Fibroblast of skin of back (primary cell): Measurements from ENCODE around the gene GON4L.
"Not testable (repeated sequence)": the region's sequence is repeated elsewhere in the genome, so short reads cannot be mapped to it uniquely, and the experiment has no call there.

Experiments
- DNase-seq: peaks from one replicate; pipeline ENCODE4 v3.0.0-alpha.2; 2013

Gene GON4L

DNA sequence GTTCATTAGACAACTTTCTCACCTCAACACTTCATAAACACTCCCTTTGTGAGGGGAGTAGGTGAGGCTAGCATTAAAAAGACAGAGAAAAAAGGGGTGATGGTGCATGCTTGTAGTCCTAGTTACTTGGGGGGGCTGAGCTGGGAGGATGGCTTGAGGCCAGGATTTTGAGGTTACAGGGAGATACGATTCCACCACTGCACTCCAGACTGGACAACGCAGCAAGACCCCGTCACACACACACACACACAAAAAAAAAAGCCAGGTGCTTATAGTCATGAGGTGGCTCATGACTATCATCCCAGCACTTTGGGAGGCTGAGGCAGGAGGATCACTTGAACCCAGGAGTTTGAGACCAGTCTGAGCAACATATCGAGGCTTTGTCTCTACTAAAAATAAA is 29.6 kb downstream of the GON4L start:
- no peak for DNase-seq

DNA sequence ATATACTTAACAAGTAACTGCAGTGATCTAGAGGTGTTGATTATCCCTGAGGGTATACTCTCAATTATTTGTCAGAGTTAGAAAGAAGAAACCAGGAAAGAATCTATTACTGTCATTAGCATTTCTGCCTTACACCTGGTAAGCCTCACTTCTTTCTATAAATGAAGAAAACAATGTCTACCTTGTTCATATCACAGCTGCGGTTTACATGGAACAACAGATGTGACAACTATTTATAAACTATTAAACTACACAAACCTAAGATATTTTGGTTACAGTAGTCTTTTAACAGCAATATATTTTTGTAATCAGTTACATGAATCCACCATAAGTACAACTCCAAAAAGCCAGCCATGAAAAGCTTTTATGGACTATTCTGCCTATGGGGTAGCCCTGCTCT is 40.7 kb downstream of the GON4L start:
- no peak for DNase-seq

DNA sequence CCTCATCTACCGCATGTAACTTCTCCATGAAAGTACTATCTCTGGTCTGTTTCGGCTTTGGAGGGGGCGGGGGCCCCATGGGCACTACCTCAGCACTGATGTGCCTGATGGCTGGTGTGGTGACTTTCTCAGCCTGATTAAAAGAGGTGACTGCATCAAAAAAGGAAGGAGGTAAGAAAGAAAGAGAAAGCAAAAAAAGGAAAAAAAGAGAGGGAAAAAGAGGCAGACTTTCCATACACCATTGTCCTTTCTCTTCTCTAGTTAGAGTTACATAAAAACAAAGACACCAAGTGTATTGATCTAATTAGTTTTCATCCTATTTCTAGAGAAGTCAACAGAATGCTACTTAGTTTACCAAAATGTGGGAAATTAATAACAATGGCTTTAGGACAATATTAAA is 43.3 kb downstream of the GON4L start:
- DNase-seq = no peak

DNA sequence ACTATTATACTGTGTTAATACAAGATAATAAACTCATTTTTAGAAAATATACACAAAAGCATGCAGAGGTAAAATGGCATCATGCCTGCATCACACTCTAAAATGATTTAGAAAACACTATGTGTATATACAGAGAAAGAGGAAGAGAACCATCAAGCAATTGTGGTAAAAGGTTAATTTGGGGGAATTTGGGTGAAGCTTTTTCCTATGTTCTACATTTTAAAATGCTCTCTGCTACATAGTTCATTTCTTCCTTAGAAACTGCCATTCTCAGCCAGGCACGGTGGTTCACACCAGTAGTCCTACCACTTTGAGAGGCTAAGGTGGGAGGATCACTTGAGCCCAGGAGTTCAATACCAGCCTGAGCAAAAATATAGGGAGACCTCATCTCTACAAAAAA is 44.1 kb downstream of the GON4L start:
- no peak for DNase-seq

DNA sequence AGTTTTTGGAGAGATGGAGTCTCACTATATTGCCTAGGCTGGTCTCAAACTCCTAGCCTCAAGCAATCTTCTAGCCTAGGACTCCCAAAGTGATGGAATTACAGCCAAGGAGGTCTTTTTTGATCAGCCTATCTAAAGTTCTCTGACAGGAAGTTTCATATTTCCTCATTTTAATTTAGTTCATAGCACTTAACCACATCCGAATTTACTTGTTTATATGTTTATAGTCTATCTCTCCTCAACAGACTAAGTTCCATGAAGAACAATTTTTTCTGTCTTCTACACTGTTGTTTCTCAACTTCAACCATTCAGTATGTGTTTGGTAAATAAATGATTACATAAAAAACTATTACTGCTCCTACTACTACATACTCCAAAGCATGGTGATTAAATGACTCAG is 47.9 kb downstream of the GON4L start:
- no peak for DNase-seq

DNA sequence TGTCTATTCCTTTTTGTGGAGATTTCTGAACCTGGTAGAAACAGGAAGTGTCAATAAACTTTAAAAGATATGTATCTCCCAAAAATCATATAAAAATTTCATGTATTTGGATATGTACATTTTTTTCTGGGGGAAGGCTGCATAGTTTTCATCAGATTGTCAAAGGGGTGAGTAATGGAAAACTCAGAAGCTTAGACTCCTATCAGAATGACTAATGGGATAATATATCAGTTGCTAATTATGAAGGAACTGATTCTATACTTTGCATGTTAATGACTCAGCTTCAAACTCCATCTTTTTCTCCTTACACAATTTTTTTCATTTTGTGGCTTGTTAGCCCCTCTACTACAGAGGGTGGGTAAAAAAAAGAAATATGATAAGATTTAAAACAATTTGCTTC is 55.9 kb downstream of the GON4L start:
- DNase-seq = peak; percentile 80

DNA sequence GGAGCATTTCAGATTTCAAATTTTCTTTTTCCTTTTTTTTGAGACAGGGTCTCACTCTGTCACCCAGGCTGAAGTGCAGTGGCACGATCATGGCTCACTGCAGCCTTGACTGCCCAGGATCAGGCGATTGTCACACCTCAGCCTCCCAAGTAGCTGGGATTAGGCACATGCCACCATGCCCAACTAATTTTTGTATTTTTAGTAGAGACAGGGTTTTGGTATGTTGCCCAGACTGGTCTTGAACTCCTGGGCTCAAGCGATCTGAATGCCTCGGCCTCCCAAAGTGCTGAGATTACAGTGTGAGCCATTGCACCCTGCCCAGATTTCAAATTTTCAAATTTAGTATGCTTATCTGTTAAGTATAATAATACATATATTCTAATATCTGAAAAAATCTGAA is 61.4 kb downstream of the GON4L start:
- DNase-seq = not testable (repeated sequence)

DNA sequence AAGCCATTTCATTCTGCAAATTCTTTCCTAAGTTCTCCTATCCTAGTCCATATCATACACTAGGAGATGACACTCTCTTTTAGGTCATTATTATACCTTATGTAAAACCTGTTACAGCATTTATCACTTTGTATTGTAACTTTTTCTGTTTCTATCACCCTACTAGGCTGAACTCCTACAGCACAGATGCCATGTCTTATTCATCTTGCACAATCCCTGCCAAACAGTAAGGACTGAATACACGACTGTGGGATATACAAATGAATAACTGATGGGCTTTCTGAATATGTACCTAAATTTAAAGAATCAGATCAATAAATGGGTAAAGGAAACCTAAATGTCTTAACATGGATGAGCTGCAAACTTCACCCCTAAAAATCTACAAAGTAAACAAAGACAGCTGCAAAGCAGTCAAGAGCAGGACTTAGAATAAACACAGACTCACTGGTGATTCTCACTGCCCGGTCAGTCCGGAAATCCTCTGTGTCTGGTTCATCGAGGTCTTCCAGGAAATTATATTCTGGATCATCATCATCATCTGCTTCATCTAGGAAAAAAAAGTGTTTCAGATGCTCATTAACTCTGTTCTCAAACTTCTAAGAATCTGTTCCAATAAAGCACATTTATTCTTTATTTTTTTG is 62.3 kb downstream of the GON4L start:
- no peak for DNase-seq

DNA sequence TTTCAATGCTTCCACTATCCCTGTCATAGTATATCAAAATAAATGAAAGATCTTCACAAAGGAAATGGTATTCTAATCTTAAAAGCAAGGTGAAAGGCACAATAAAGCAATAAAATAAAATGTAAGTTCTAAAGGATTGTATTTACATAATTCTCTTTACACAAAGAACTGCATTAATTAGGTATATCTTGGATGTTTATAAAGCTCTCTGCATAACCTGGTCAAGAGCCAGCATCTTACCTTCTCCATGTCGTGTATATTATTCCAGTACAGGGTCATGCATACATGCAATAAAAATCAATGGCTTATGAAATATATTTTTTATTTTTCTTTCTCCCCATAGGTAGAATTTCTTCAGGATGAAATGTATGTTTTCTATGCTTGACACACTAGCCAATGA is 63.8 kb downstream of the GON4L start:
- no peak for DNase-seq

DNA sequence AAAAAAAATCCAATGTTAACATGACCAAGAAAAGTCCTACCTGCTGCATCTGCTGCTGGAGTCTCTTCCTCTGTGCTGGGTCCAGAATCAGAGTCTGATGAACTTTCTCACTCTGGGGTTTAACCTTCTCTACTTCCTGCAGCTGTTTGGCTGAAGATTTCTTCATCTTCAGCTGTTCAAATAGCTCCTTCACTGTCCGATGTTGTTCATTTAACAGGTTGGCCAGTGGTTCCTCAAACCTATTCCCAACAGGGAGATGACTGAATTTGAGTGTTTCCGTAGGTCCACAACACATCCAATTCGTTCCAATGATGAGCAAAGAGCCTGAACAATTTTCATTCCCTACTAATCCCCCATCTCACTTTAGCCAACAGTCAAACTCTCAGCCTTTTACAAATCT is 79.4 kb downstream of the GON4L start:
- no peak for DNase-seq

DNA sequence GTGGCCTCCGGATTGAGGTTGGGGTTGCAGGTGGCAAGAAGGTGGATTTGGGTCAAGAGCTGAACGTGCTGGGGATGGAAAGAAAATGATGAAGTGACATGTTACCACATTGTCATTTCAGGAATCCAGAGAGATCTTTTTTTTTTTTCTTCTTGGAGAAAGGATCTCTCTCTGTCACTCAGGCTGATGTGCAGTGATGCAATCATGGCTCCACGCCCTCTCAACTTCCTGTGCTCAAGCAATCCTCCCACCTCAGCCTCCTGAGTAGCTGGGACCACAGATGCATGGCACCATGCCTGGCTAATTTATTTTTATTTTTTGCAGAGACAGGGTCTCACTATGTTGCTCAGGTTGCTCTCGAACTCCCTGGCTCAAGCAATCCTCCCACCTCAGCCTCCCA is 80.6 kb downstream of the GON4L start:
- DNase-seq = peak; percentile 12

DNA sequence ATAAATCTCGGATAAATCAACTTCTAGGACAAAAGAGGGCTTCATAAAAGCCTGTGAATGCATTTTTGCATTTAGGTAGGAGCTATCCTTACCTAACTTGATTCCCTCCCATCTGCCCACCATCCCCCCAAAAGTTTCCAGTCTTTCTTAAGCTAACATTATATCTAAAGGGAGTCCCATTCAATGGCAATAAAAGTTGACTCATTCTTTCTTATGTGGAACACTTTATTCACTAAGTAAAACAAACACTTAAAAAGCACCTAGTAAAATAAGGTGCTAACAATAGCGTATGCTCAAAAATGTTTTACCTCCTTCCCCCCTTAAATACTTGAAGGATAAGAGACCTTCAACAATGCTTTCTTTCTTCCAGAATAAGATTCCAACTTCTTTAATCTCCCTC is 83.8 kb downstream of the GON4L start:
- DNase-seq = no peak

DNA sequence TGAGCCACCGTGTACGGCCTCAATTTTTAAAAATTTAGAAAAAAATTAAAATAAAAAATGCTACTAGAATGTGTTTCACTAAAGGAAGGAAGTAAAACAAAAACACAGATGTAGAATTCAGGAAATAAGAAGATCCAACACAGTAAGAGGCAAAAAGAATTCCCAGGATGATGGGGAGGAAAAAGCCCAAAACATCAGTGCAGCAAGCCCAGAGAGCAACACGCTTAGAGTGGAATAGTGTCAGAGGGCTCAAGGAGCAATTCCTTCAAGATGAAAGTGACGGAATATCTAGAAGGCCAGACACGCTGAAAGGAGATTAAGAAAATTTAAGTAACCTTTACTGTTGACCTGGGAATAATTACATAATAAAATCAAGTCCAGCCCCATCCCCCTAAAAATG is 87.8 kb downstream of the GON4L start:
- DNase-seq = no peak

DNA sequence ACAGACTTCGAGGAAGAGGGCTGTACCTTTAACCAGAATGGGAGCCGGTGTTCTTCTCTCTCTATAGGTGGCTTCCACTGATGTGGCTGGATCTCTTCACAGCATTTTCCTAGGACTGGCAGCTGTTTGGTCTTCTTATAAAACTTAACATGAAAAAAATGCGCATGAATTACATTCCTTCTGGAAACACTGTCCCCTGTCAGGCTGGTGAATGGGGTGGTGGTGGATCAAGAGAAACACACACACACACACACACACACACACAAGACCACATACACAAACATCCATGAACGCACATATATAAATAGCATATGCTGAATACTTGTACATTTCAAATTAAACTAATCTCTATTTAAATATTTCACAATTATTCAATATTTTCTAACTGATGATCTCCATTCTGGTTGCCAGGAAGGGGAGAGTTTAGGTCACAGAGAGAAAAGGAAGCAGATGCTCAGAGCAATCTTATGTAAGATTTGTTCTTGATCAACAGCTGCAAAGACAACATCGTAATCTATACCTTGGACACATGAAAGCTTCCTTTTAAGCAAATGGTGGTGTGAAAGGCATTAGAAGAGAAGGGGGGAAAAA is 89.5 kb downstream of the GON4L start:
- DNase-seq = not testable (repeated sequence)

DNA sequence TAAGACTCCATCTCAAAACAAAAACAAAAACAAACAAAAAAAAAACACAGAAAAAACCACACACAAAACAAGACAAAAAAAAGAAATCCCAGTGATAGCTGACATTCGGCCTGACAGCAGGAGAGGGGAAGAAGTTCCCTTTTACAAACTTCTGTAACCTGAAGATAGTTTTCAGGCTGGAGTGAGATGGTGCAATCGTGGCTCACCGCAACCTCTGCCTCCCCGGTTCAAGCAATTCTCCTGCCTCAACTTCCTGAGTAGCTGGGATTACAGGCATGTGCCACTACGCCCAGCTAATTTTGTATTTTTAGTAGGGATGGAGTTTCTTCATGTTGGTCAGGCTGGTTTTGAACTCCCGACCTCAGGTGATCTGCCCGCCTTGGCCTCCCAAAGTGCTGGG is 93.0 kb downstream of the GON4L start:
- not testable (repeated sequence) for DNase-seq

DNA sequence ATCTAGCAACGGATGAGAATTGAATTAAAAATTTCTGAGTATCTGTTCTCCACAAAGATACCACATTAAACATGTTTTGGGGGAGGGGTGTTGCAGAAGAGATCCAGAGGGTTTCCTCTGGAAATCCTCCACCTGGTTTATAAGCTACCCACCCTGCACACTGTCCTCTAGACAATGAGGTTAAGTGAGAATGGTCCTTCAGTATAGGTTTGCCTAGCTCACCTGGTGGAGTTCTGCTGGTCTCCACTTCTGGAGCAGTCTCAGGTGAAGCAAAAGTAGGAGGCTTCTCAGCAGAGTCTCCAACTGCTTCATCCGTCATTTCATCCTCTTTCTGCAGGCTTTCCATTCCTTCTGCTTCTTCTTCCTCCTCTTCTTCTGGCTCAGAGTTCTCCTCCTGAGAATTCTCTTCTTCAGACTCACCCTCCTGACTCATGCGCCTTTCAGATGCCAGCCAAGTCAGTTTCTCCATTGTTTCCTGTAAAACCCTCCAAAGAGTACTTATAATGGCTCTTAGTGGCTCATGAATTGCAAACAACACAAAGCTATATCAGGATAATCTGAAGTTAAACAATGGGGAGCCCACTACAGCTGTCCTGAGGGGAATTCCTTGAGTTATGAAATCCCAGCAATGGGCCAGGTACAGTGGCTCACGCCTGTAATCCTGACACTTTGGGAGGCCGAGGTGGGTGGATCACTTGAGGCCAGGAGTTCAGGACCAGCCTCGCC is 93.8 kb downstream of the GON4L start:
- DNase-seq = peak; percentile 91

DNA sequence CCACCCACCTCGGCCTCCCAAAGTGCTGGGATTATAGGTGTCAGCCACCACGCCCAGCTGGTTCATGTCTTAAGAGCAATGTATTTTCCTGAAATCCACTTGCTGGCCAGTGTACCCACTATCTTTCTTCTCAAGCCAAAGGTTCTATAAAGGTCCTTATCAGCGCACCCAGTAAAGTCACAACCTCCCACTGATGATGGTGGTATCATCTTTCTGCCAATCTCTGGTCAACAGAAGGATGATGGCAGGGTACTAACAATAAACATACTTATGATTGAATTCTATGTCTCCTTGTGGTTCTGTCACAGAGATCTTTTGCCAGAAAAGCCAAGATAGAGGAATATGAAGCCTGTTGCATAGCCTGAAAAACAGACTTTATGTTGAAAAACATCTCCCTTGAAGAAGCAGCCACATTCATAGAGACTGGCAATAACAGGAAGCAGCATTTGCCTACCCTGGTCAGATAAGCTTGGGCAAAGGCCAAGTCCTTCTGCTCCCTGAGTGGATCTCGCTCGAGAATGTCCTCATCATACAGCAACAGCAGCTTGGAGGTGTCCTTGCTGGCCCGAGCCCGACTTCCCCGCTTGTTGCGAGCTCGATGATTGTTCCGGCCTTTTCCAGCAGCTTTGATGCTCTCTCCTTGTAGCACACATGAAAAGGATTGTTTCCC is 95.1 kb downstream of the GON4L start:
- DNase-seq = no peak

DNA sequence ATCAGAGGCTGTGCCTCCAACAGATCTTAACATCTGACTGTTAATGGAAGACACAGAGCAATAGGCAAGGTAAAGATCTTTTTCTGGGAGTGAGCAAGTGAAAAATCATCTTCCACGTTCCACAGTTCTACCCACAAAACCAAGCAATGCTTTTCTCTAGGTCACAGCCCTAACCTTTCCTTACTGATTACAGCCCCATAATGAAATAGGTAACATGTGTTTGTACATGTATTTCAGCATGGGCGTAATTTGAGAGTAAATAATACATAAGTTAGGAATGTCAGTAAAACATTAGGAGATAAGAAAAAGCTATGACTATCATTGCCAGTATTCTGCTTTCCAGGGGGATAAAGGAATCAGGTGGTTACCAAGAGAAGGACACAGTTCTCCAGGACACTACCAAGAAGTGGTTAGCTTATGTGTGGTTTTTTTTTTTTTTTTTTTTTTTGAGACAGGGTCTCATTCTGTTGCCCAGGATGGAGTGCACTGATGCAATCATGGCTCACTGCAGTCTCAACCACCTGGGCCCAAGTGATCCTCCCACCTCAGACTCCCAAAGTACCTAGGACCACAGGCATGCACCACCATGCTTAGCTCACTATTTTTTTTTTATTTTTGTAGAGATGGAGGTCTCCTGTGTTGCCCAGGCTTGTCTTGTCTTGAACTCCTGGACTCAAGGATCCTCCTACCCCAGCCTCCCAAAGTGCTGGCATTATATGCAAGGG is 96.1 kb downstream of the GON4L start:
- DNase-seq = no peak

DNA sequence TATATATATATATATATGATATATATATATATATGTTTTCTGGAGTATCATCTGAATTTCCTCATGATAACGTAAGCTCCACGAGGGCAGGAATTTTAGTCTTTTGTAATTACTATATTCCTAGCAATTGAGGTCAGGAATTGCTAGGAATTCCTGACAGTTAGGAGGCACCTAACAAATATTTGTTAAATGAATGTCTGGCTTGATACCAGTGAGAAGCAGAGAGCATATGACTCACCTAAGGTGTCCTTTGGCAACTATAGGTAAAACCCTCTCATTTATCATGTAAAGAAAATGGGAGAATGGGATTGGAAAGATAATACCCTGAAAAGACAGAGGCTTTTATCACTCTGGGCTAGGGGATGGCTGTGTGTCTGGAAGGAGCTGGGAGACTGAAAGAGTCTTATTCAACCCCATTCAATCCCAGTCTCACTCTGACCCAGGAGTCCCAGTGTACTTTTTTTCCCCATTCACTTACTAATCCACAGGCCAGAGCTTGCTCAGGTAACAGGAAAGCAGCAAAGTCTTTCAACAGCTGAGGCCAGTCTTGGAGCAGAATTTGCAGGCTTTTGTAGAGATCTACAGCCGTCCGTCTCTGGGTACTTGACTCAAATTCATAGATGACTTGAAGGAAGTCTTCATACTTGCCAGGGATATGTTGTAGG is 96.9 kb downstream of the GON4L start:
- DNase-seq = no peak

DNA sequence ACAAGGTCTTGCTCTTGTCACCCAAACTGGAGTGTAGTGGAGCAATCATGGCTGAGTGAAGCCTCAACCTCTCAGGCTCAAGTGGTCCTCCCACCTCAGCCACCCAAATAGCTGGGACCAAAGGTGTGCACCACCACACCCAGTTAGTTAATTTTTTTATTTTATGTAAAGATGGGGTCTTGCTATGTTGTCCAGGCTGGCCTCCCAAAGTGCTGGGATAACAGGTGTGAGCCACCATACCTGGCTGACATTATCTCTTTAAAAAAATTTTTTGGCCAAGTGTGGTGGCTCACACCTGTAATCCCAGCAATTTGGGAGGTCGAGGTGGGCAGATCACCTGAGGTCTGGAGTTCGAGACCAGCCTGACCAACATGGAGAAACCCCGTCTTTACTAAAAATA is 98.0 kb downstream of the GON4L start:
- DNase-seq = not testable (repeated sequence)

DNA sequence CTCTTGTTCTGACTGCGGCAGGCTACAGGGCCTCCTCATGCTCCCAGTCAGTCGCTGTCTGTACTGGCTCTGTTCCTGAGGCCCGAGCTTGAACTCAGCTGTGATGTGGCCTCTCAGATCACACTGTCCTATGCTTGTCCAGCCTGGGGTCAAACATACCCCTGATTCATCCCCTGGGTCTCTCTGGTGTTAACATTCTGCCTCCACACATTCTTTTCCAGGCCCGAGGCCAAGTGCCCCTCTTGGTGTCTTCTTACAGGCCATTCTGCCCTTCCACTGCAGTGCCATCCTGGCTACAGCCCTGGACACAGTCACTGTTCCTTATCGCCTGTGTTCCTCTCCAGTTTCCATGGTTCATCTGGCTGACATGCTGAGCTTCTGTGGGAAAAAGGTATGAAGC is 108.9 kb downstream of the GON4L start:
- DNase-seq = not testable (repeated sequence)

DNA sequence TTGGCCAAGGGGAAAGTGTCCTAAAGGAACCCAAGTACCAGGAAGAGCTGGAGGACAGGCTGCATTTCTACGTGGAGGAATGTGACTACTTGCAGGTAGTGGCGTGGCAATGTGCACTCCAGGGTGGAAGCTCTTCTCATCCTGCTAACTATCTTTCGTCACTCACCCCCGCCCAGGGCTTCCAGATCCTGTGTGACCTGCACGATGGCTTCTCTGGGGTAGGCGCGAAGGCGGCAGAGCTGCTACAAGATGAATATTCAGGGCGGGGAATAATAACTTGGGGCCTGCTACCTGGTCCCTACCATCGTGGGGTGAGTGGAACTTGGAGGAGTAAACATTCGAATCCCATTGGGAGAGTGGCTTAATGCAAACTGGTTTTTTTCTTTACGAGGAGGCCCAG is 109.4 kb downstream of the GON4L start:
- not testable (repeated sequence) for DNase-seq
